NCI-H2227 treated with DMSO at 0.1 percent for 48 hours (cell line): ENCODE measurements around the gene BTBD16.

ENCODE experiments used
- DNase-seq: peaks from one replicate; lab custom pipeline; 2025; lab: John Stamatoyannopoulos, UW

BTBD16 gene

GRCh38 chr10:122374237-122374858 is 103.3 kb downstream of the BTBD16 start, which contains the start of gene PLEKHA1:
Gene PLEKHA1, plus strand, starts transcription at chr10:122374708. Its CDS starts 18,493 bp downstream, at chr10:122393201.
- peak; percentile 89 for DNase-seq

- peak; percentile 14 for DNase-seq
Measured at GRCh38 chr10:122374859-122375678, 104.0 kb downstream of the BTBD16 start.

- no peak for DNase-seq
Measured at GRCh38 chr10:122375679-122376160, 104.6 kb downstream of the BTBD16 start.

- no peak for DNase-seq
Measured at GRCh38 chr10:122376364-122376961, 105.4 kb downstream of the BTBD16 start.

GRCh38 chr10:122379041-122379440 is 107.9 kb downstream of the BTBD16 start:
- no peak for DNase-seq

GRCh38 chr10:122379537-122379936 is 108.4 kb downstream of the BTBD16 start:
- DNase-seq = no peak

- DNase-seq = no peak
Measured at GRCh38 chr10:122380703-122381102, 109.6 kb downstream of the BTBD16 start.

GRCh38 chr10:122381680-122382079 is 110.6 kb downstream of the BTBD16 start:
- DNase-seq = no peak

GRCh38 chr10:122386514-122386913 is 115.4 kb downstream of the BTBD16 start:
- DNase-seq = no peak

- DNase-seq = no peak
Measured at GRCh38 chr10:122387572-122387971, 116.5 kb downstream of the BTBD16 start.
